Retina (tissue), 1 donor: ENCODE results near the gene PHACTR1.
"Not testable (repeated sequence)": the region's sequence is repeated elsewhere in the genome, so short reads cannot be mapped to it uniquely, and the experiment has no call there.

Source experiments
- DNase-seq: peaks from one replicate; pipeline ENCODE4 v3.0.0-alpha.2; 2016

The PHACTR1 gene

GRCh38 chr6:12749531-12750379 is 33.2 kb downstream of the PHACTR1 start:
- DNase-seq = peak; percentile 87

GRCh38 chr6:12750416-12750815 is 33.8 kb downstream of the PHACTR1 start:
- no peak for DNase-seq

- DNase-seq = peak; percentile 56
Observed at GRCh38 chr6:12751694-12752325, 35.2 kb downstream of the PHACTR1 start.

GRCh38 chr6:12753036-12753435 is 36.5 kb downstream of the PHACTR1 start:
- DNase-seq = no peak

GRCh38 chr6:12760226-12760625 is 43.7 kb downstream of the PHACTR1 start:
- no peak for DNase-seq

- DNase-seq = no peak
Observed at GRCh38 chr6:12760911-12761310, 44.3 kb downstream of the PHACTR1 start.

GRCh38 chr6:12761376-12762115 is 45.0 kb downstream of the PHACTR1 start:
- DNase-seq = peak; percentile 51

GRCh38 chr6:12762731-12763434 is 46.3 kb downstream of the PHACTR1 start:
- DNase-seq = not testable (repeated sequence)

- DNase-seq = no peak
Observed at GRCh38 chr6:12766365-12766764, 49.8 kb downstream of the PHACTR1 start.

- DNase-seq = no peak
Observed at GRCh38 chr6:12767016-12767415, 50.4 kb downstream of the PHACTR1 start.

GRCh38 chr6:12769556-12770256 is 53.1 kb downstream of the PHACTR1 start:
- DNase-seq = no peak

- DNase-seq = no peak
Observed at GRCh38 chr6:12772416-12772815, 55.8 kb downstream of the PHACTR1 start.

GRCh38 chr6:12776291-12776690 is 59.7 kb downstream of the PHACTR1 start:
- DNase-seq = no peak

GRCh38 chr6:12779772-12780171 is 63.2 kb downstream of the PHACTR1 start:
- DNase-seq = no peak

GRCh38 chr6:12782136-12782535 is 65.6 kb downstream of the PHACTR1 start:
- no peak for DNase-seq

- DNase-seq = no peak
Observed at GRCh38 chr6:12785301-12785700, 68.7 kb downstream of the PHACTR1 start.

- no peak for DNase-seq
Observed at GRCh38 chr6:12785921-12786320, 69.4 kb downstream of the PHACTR1 start.

GRCh38 chr6:12791371-12791770 is 74.8 kb downstream of the PHACTR1 start:
- no peak for DNase-seq

GRCh38 chr6:12798326-12798725 is 81.8 kb downstream of the PHACTR1 start:
- no peak for DNase-seq

- no peak for DNase-seq
Observed at GRCh38 chr6:12800120-12800519, 83.6 kb downstream of the PHACTR1 start.

GRCh38 chr6:12801141-12801540 is 84.6 kb downstream of the PHACTR1 start:
- DNase-seq = no peak

- DNase-seq = no peak
Observed at GRCh38 chr6:12802440-12802839, 85.9 kb downstream of the PHACTR1 start.
